Activated naive CD4-positive, alpha-beta T cell treated with anti-CD3 and anti-CD28 coated beads, Interleukin-2, amount 50 U/mL, for 72 hours (primary cell): ENCODE results near the gene OR51L1. TPM values are rescaled to one million over a fixed set of nuclear protein-coding genes. Genes with fewer than 3 reads are reported as not detected.

ENCODE experiments used
- ATAC-seq, 2 donors: fragments of 150-1000 bp; cut with Tn5 transposase; 2 replicates each; pipeline ENCODE4 v1.10.0; 2021; ENCODE audit warnings: mild to moderate bottlenecking in 2 of 2, moderate library complexity in 2 of 2
- DNase-seq, 2 donors: peaks; one replicate each; pipeline ENCODE4 v3.0.0; 2021 to 2022; ENCODE audit warnings: low spot score in 2 of 2
- H3K27ac Mint-ChIP-seq, 2 donors: one replicate each; pipeline ENCODE4 v1.8.0; 2022; ENCODE audit warnings: mild to moderate bottlenecking in 2 of 2, mixed read lengths in 2 of 2
- H3K36me3 Mint-ChIP-seq, 2 donors: one replicate each; pipeline ENCODE4 v1.8.0; 2022; ENCODE audit warnings: mixed read lengths in 2 of 2
- H3K9me3 Mint-ChIP-seq, 2 donors: one replicate each; pipeline ENCODE4 v1.8.0; 2022; ENCODE audit warnings: mixed read lengths in 2 of 2
- total RNA-seq, 2 donors: library from RNA; stranded (reverse); gene quantifications; one replicate each; pipeline ENCODE4 v1.2.3, GENCODE V29; 2022

OR51L1 gene
- total RNA-seq, 2 donors from 2014 or later, result not detected

GRCh38 chr11:5038341-5038740, 43.7 kb downstream of the OR51L1 start:
- Mint-ChIP-seq H3K9me3 (peaks cover 0 to 3% of the 10 kb centered on the region in 2 donors), H3K36me3 (no peaks in the 10 kb centered on the region), H3K27ac (no peak overlapping the region)
- DNase-seq (no peak), ATAC-seq (no peak)

- no peak for ATAC-seq
- DNase-seq, result no peak
- H3K9me3 Mint-ChIP-seq, result peaks cover 0 to 3% of the 10 kb centered on the region in 2 donors
- H3K36me3 Mint-ChIP-seq, result no peaks in the 10 kb centered on the region
- no peak overlapping the region for H3K27ac Mint-ChIP-seq
Observed at GRCh38 chr11:5040876-5041275, 46.2 kb downstream of the OR51L1 start.

- Mint-ChIP-seq H3K36me3 (no peaks in the 10 kb centered on the region), H3K27ac (no peak overlapping the region), H3K9me3 (peaks cover 3 to 6% of the 10 kb centered on the region in 2 donors)
- ATAC-seq (no peak), DNase-seq (no peak)
Observed at GRCh38 chr11:5042091-5042490, 47.4 kb downstream of the OR51L1 start.

DNA sequence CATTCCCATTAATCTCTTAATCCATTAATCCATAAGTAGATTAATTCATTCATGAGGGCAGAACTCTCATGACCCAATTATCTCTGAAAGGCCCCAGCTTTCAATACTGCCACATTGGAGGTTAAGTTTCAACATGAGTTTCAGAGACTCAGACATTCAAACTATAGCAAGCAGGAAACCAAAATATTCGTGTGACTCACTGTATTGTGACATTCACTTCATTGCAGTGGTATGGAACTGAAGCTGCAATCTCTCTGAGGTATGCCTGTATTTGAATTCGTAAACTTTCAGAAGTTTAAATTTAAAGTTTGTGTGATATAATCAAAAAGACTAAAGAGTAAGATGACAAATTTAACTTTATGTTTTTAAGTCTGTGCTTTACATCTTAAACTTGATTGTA, 48.7 kb downstream of the OR51L1 start:
- H3K36me3 Mint-ChIP-seq, result no peaks in the 10 kb centered on the region
- peaks cover 0 to 7% of the 10 kb centered on the region in 2 donors for H3K9me3 Mint-ChIP-seq
- ATAC-seq (peak in 1 of 2 donors; percentile 51), DNase-seq (no peak)
- H3K27ac Mint-ChIP-seq, result no peak overlapping the region

DNA sequence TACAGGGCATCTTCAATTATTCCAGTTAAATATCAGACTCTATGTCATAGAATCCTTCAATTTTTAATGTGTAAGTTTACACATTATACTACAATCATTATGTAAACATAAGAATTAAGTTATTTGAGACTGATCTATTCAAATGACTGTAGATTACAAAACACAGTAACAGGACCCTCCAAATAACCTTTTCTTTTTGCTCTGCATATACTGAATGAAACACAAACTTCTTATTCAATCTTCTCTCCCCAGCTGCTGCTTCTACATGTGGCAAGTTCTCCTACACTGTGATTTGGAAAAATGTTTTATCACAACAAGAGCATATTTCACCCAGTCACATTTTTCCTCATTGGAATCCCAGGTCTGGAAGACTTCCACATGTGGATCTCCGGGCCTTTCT, 51.6 kb downstream of the OR51L1 start, which contains the start of gene OR52J3:
Gene OR52J3 (plus strand): TSS at position 301 of the 400 bp plus-strand sequence. CDS start 0 bp downstream, at position 301.
- H3K9me3 Mint-ChIP-seq, result peaks cover 0 to 7% of the 10 kb centered on the region in 2 donors
- ATAC-seq, result no peak
- H3K27ac Mint-ChIP-seq, result no peak within 1 kb of the TSS
- DNase-seq, result no peak
- no peaks in the 10 kb centered on the region for H3K36me3 Mint-ChIP-seq

DNA sequence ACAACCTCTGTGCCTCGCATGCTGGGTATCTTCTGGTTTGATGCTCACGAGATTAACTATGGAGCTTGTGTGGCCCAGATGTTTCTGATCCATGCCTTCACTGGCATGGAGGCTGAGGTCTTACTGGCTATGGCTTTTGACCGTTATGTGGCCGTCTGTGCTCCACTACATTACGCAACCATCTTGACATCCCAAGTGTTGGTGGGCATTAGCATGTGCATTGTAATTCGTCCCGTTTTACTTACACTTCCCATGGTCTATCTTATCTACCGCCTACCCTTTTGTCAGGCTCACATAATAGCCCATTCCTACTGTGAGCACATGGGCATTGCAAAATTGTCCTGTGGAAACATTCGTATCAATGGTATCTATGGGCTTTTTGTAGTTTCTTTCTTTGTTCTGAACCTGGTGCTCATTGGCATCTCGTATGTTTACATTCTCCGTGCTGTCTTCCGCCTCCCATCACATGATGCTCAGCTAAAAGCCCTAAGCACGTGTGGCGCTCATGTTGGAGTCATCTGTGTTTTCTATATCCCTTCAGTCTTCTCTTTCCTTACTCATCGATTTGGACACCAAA, 52.2 kb downstream of the OR51L1 start:
- DNase-seq (no peak), ATAC-seq (no peak)
- no peaks in the 10 kb centered on the region for H3K36me3 Mint-ChIP-seq
- H3K27ac Mint-ChIP-seq, result no peak overlapping the region
- peaks cover 0 to 7% of the 10 kb centered on the region in 2 donors for H3K9me3 Mint-ChIP-seq

Other genes with a start within 250 kb of the OR51L1 start
- gene OR51F1, start 224.9 kb upstream of the OR51L1 start, total RNA-seq, result not detected
- gene OR52R1, start 190.5 kb upstream of the OR51L1 start, total RNA-seq, result not detected
- not detected for gene OR51F2, start 173.5 kb upstream of the OR51L1 start, total RNA-seq
- not detected for gene OR51S1, start 145.6 kb upstream of the OR51L1 start, total RNA-seq
- gene OR51T1, start 113.0 kb upstream of the OR51L1 start, total RNA-seq, result not detected
- not detected for gene OR51A7, start 91.1 kb upstream of the OR51L1 start, total RNA-seq
- gene OR51G2, start 75.5 kb upstream of the OR51L1 start, total RNA-seq, result not detected
- not detected for gene OR51G1, start 70.5 kb upstream of the OR51L1 start, total RNA-seq
- gene OR51A4, start 47.2 kb upstream of the OR51L1 start, total RNA-seq, result not detected
- gene OR51A2, start 39.1 kb upstream of the OR51L1 start, total RNA-seq, result not detected
- gene OR52J3, start 51.7 kb downstream of the OR51L1 start, total RNA-seq, result not detected
- not detected for gene OR52E2, start 64.8 kb downstream of the OR51L1 start, total RNA-seq
- gene OR52E1, start 74.7 kb downstream of the OR51L1 start, total RNA-seq, result not detected
- not detected for gene OR52A5, start 143.5 kb downstream of the OR51L1 start, total RNA-seq
- not detected for gene OR52A1, start 159.9 kb downstream of the OR51L1 start, total RNA-seq
- gene OR51V1, start 205.8 kb downstream of the OR51L1 start, total RNA-seq, result not detected
- gene HBB, start 232.2 kb downstream of the OR51L1 start, total RNA-seq, result not detected
- 1 to 10 TPM in 1 of 2 donors, not detected in 1; 1.6 TPM for gene HBD, start 239.6 kb downstream of the OR51L1 start, total RNA-seq